Karpas-422 (cell line): ENCODE results near the gene SLC2A9. TPM values are rescaled to one million over a fixed set of nuclear protein-coding genes. Genes with fewer than 3 reads are reported as not detected.

Source experiments
- DNase-seq: peaks from one replicate; pipeline ENCODE4 v3.0.0-alpha.2; 2015
- H2AFZ ChIP-seq: fragments of 200-600 bp; sonication (generic); 2 replicates; pipeline ENCODE4 v1.6.1; 2014; ENCODE audit warnings: antibody characterized with exemption, low read length, mixed read lengths
- H3K27ac ChIP-seq: fragments of 200-600 bp; sonication (generic); 2 replicates; pipeline ENCODE4 v1.5.1; 2014; ENCODE audit warnings: mild to moderate bottlenecking, low read length, moderate library complexity
- H3K27me3 ChIP-seq: fragments of 200-600 bp; sonication (generic); 2 replicates; pipeline ENCODE4 v1.6.1; 2014; ENCODE audit warnings: low read length, mixed read lengths
- H3K36me3 ChIP-seq: fragments of 200-600 bp; sonication (generic); 2 replicates; pipeline ENCODE4 v1.6.1; 2014; ENCODE audit warnings: low read length, mixed read lengths; ENCODE audit not compliant: insufficient read depth
- H3K4me1 ChIP-seq: fragments of 200-600 bp; sonication (generic); 2 replicates; pipeline ENCODE4 v1.6.1; 2014; ENCODE audit warnings: mild to moderate bottlenecking, low read length, mixed read lengths
- H3K4me2 ChIP-seq: fragments of 200-600 bp; sonication (generic); 2 replicates; pipeline ENCODE4 v1.6.1; 2014; ENCODE audit warnings: low read length, low read depth, mild to moderate bottlenecking; ENCODE audit not compliant: poor library complexity, severe bottlenecking
- H3K4me3 ChIP-seq: fragments of 200-600 bp; sonication (generic); 2 replicates; pipeline ENCODE4 v1.5.1; 2014; ENCODE audit warnings: mild to moderate bottlenecking, antibody characterized with exemption, low read length, mixed read lengths
- H3K79me2 ChIP-seq: fragments of 200-600 bp; sonication (generic); 2 replicates; pipeline ENCODE4 v1.6.1; 2014; ENCODE audit warnings: mild to moderate bottlenecking, low read length, mixed read lengths
- H3K9ac ChIP-seq: fragments of 200-600 bp; sonication (generic); 2 replicates; pipeline ENCODE4 v1.6.0; 2014; ENCODE audit warnings: low read length
- H3K9me2 ChIP-seq: fragments of 200-600 bp; sonication (generic), shearing (Covaris generic); replicated peaks from 2 replicates; pipeline ENCODE4 v1.6.0; 2014; ENCODE audit warnings: mild to moderate bottlenecking, low read length, moderate library complexity; ENCODE audit not compliant: insufficient read depth
- H3K9me3 ChIP-seq: fragments of 300-700, 200-600 bp; sonication (generic); 2 replicates; pipeline ENCODE4 v1.6.1; 2014; ENCODE audit warnings: low read length, mixed read lengths
- H4K20me1 ChIP-seq: fragments of 200-600 bp; sonication (generic); 2 replicates; pipeline ENCODE4 v1.6.1; 2014; ENCODE audit warnings: mild to moderate bottlenecking, antibody characterized with exemption, low read length, low read depth; ENCODE audit not compliant: insufficient read depth
- total RNA-seq: library from RNA; depleted of rRNA; stranded (reverse); fragments of >200 nt; shearing (Covaris generic); gene quantifications from 2 replicates; pipeline ENCODE4 v1.2.3, GENCODE V29; 2014; ENCODE audit warnings: low replicate concordance

SLC2A9 gene
- total RNA-seq, 1 experiment from 2014 or later = 0.71 TPM

DNA sequence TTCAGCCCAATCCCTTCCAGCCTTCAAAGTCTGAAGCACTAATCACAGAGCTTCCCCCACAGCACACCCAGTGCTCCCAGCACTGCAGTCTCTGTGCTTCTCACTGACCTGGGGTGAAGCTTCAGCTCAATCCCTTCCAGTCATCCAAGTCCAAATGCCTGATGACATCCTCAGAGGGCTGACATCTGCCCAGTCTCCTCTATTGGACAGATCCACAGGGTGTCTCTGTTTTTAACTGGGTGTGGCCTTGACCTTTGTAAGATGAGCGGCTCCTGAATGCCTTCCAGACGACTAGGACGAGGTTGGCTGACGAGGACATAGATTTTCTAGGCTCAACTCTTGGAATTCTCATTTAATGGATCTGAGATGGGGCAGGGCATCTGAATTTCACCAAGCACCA is 7.6 kb upstream of the SLC2A9 start:
- Histone ChIP-seq H4K20me1 (no peaks in the 10 kb centered on the region), H3K4me1 (peaks cover 5% of the 10 kb centered on the region; the same call in 1 of the 2 replicates), H2AFZ (no peak overlapping the region), H3K9me2 (no peaks in the 10 kb centered on the region), H3K9ac (no peak overlapping the region), H3K27me3 (no peaks in the 10 kb centered on the region), H3K4me2 (no peak overlapping the region), H3K4me3 (no peak overlapping the region), H3K36me3 (no peaks in the 10 kb centered on the region), H3K79me2 (no peaks in the 10 kb centered on the region), H3K27ac (no peak overlapping the region), H3K9me3 (no peaks in the 10 kb centered on the region)
- no peak for DNase-seq

DNA sequence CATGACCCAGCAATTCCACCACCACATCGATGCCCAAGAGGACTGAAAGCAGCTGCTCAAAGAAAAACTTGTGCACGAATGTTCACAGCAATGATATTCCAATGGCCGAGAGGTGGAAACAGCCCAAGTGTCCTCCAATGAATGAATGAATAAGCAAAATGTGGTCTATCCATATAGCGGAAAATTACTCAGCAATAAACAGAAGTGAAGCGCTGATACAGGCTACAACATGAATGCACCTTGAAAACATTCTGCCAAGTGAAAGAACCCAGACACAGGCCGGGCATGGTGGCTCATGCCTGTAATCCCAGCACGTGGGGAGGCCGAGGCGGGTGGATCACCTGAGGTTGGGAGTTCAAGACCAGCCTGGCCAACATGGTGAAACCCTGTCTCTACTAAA is 5.2 kb upstream of the SLC2A9 start:
- no peak overlapping the region for H2AFZ ChIP-seq
- no peaks in the 10 kb centered on the region for H3K27me3 ChIP-seq
- no peaks in the 10 kb centered on the region for H3K9me2 ChIP-seq
- H3K9me3 ChIP-seq = no peaks in the 10 kb centered on the region
- no peak for DNase-seq
- H4K20me1 ChIP-seq = no peaks in the 10 kb centered on the region
- peaks cover 16% of the 10 kb centered on the region for H3K4me1 ChIP-seq
- no peak overlapping the region for H3K4me3 ChIP-seq
- no peak overlapping the region for H3K4me2 ChIP-seq
- H3K79me2 ChIP-seq = no peaks in the 10 kb centered on the region
- no peaks in the 10 kb centered on the region for H3K36me3 ChIP-seq
- H3K9ac ChIP-seq = no peak overlapping the region
- H3K27ac ChIP-seq = no peak overlapping the region

DNA sequence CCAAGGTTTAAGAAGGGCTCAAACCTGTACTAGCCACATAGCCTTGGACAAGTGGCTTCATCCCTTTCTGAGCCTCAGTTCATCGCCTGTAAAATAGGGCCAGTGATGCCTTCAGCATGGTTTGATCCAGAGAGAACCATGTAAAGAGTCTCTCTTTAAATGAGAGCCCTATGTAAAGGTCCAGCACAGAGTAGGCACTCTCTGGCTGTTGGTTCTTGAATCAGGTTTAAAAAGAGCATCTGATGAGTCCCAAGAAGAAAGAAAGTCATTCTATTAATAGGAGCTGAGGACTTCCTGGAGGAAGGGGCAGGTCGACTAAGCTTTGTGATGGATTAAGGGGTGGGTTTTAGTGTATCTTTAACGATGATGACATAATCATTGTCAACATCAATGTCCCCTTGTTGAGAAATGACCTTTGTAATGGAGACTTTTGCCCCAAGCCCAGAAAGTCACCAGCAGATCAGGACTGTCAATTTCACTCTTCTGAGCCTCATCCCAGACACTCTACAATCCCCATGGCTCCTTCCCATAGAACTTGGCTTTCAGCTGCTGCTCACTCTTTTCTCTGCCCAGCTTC is 4.0 kb upstream of the SLC2A9 start:
- Histone ChIP-seq H3K4me1 (peaks cover 16% of the 10 kb centered on the region), H3K79me2 (no peaks in the 10 kb centered on the region), H3K9me3 (no peaks in the 10 kb centered on the region), H3K27me3 (no peaks in the 10 kb centered on the region), H3K4me2 (no peak overlapping the region), H3K36me3 (no peaks in the 10 kb centered on the region), H4K20me1 (no peaks in the 10 kb centered on the region), H3K9ac (no peak overlapping the region), H2AFZ (no peak overlapping the region), H3K9me2 (no peaks in the 10 kb centered on the region), H3K27ac (no peak overlapping the region), H3K4me3 (no peak overlapping the region)
- no peak for DNase-seq

DNA sequence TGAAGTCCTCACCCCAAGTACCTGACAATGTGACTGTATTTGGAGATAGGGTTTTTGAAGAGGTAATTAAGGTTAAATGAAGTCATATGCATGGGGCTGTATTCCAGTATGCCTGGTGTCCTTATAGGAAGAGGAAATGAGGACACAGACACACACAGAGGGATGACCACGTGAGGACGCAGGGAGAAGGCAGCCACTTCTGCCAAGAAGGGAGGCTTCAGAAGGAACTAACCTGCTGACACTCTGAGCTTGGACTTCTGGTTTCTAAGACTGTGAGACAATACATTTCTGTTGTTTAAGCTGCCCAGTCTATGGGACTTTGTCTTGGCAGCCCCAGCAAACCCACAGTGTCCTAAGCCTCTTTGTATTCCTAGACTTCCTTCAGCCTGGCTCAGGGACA is 3.0 kb upstream of the SLC2A9 start:
- no peak for DNase-seq
- no peak overlapping the region for H3K4me3 ChIP-seq
- H3K27ac ChIP-seq = no peak overlapping the region
- no peaks in the 10 kb centered on the region for H3K36me3 ChIP-seq
- H3K4me2 ChIP-seq = no peak overlapping the region
- H3K9me2 ChIP-seq = no peaks in the 10 kb centered on the region
- no peaks in the 10 kb centered on the region for H4K20me1 ChIP-seq
- no peak overlapping the region for H2AFZ ChIP-seq
- no peak overlapping the region for H3K9ac ChIP-seq
- peaks cover 19% of the 10 kb centered on the region for H3K4me1 ChIP-seq
- H3K9me3 ChIP-seq = no peaks in the 10 kb centered on the region
- no peaks in the 10 kb centered on the region for H3K79me2 ChIP-seq
- no peaks in the 10 kb centered on the region for H3K27me3 ChIP-seq

DNA sequence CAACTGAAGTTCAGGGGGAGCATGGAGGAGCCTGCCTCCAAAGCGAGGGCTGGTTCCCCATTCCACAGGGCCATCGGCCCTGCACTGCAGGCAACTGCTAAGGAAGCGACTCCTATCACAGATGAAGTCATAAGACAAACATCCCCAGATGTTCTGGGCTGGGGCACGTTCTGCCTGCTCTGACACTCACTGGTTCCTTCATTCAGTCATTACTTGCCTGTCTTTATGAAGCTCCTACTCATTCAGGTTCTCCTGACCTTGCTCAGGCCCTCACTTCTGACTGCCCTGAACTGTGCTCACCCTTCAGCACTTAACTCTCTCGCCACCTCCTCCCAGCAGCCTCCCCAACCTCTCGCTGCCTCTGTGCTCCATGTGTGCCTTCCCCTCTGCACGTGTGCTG is 2.5 kb upstream of the SLC2A9 start:
- H4K20me1 ChIP-seq = no peaks in the 10 kb centered on the region
- no peak overlapping the region for H3K9ac ChIP-seq
- no peaks in the 10 kb centered on the region for H3K79me2 ChIP-seq
- no peak overlapping the region for H3K4me3 ChIP-seq
- H3K4me2 ChIP-seq = no peak overlapping the region
- no peaks in the 10 kb centered on the region for H3K36me3 ChIP-seq
- H2AFZ ChIP-seq = 0 out of 2 replicates have a peak overlapping the region, but pooled peaks have one; percentile 16
- no peak overlapping the region for H3K27ac ChIP-seq
- H3K9me3 ChIP-seq = no peaks in the 10 kb centered on the region
- no peak for DNase-seq
- no peaks in the 10 kb centered on the region for H3K9me2 ChIP-seq
- peaks cover 24% of the 10 kb centered on the region for H3K4me1 ChIP-seq
- no peaks in the 10 kb centered on the region for H3K27me3 ChIP-seq

DNA sequence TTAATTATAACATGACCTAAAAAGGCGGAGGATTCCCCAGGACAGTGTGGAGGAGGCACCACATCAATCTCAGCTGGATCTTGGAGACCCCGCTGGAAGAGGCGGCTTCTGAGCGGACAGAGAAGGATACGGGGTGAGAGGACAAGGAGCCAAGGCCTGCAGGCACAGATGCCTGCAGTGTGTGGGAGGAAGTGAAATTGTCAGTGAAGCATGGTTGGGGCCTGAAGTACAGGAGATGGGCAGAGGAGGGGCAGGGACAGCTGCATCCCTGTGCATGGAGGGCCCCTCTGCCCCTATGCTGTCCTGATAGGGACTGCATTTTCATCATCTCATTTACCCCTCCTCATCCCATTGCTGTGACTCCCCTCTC is 1.7 kb upstream of the SLC2A9 start:
- peak; percentile 57 for DNase-seq
- Histone ChIP-seq H3K27me3 (no peaks in the 10 kb centered on the region), H4K20me1 (no peaks in the 10 kb centered on the region), H3K4me1 (peaks cover 24% of the 10 kb centered on the region), H3K4me3 (no peak overlapping the region), H2AFZ (no peak overlapping the region), H3K9ac (no peak overlapping the region), H3K4me2 (no peak overlapping the region), H3K9me2 (no peaks in the 10 kb centered on the region), H3K27ac (no peak overlapping the region), H3K79me2 (no peaks in the 10 kb centered on the region), H3K36me3 (no peaks in the 10 kb centered on the region), H3K9me3 (no peaks in the 10 kb centered on the region)

DNA sequence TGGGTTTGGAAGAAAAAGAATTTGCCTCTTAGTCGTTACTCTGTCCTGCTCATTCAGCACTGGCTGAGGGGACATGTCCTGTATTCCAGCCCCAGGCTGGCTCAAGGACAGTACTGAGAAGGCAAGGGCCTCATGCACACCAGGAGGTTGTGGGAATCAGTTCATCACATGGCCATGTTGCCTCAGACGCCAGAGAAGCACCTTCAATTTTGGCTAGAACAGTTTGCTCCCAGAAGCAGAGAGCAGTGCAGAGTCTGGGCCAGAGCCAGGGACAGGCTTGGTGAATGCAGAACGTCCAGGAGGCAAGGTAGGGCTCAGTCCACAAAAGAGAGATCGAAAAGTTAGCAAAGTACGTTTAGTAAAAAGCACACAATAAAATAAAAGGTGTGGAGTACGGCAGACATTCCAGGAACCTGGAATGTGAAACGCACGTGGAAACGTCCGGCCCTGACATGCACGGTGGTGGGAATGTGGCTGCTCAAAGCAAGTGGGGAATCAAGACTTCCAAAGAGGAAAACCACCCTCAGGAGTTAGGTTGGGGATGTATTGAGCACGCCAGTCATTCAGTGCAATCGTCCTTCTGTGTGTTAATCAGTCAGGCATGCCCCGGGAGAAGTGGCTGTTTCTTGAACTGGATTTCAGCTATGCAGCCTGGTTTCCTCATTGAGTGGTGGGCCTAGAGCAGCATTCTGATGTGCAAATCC is 1.2 kb upstream of the SLC2A9 start:
- Histone ChIP-seq H3K9me3 (no peaks in the 10 kb centered on the region), H3K9me2 (no peaks in the 10 kb centered on the region), H3K27me3 (no peaks in the 10 kb centered on the region), H3K36me3 (no peaks in the 10 kb centered on the region), H3K4me1 (peaks cover 24% of the 10 kb centered on the region), H3K9ac (no peak overlapping the region), H3K4me3 (no peak overlapping the region), H3K4me2 (no peak overlapping the region), H3K27ac (no peak overlapping the region), H3K79me2 (no peaks in the 10 kb centered on the region), H4K20me1 (no peaks in the 10 kb centered on the region), H2AFZ (no peak overlapping the region)
- no peak for DNase-seq

DNA sequence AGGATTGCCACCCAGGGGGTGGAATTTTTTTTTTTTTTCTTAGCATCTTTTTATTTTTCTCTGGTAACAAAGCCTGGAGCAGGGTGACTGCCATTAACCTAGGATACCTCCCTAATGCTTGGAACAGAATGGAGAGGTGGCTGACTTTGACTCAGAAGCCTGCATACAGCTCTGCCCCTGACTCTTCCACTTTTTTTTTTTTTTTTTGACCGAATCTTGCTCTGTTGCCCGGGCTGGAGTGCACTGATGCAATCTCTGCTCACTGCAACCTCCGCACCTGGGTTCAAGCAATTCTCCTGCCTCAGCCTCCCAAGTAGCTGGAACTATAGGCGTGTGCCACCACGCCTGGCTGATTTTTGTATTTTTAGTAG is 341 bp upstream of the SLC2A9 start:
- Histone ChIP-seq H3K27me3 (no peaks in the 10 kb centered on the region), H3K9me3 (no peaks in the 10 kb centered on the region), H2AFZ (no peak overlapping the region), H3K9me2 (no peaks in the 10 kb centered on the region), H3K9ac (no peak overlapping the region), H3K27ac (no peak overlapping the region), H3K4me2 (no peak overlapping the region), H3K79me2 (no peaks in the 10 kb centered on the region), H3K36me3 (no peaks in the 10 kb centered on the region), H3K4me3 (no peak overlapping the region), H4K20me1 (no peaks in the 10 kb centered on the region), H3K4me1 (peaks cover 24% of the 10 kb centered on the region)
- no peak for DNase-seq
